Hepatocyte (in vitro differentiated cells): ENCODE results near the gene AGBL4. TPM values are rescaled to one million over a fixed set of nuclear protein-coding genes. Genes with fewer than 3 reads are reported as not detected.

Source experiments
- DNase-seq: peaks from one replicate; pipeline ENCODE4 v3.0.0-alpha.2; 2016; ENCODE audit warnings: low spot score
- H2AFZ ChIP-seq: fragments of 200-600 bp; sonication (generic); 2 replicates; pipeline ENCODE4 v1.6.0; 2016; ENCODE audit warnings: antibody characterized with exemption, mild to moderate bottlenecking
- H3K27ac ChIP-seq: fragments of 200-600 bp; sonication (generic); 2 replicates; pipeline ENCODE4 v1.5.1; 2016; ENCODE audit warnings: mild to moderate bottlenecking
- H3K27me3 ChIP-seq: fragments of 200-600 bp; sonication (generic); 2 replicates; pipeline ENCODE4 v1.6.1; 2016
- H3K36me3 ChIP-seq: fragments of 200-600 bp; sonication (generic); replicated peaks from 2 replicates; pipeline ENCODE4 v1.5.1; 2016; ENCODE audit warnings: low read depth; ENCODE audit not compliant: insufficient read depth
- H3K4me1 ChIP-seq: fragments of 200-600 bp; sonication (generic); 2 replicates; pipeline ENCODE4 v1.5.1; 2016; ENCODE audit warnings: mild to moderate bottlenecking, moderate library complexity; ENCODE audit not compliant: insufficient read depth
- H3K4me2 ChIP-seq: fragments of 200-600 bp; sonication (generic); 2 replicates; pipeline ENCODE4 v1.6.0; 2016
- H3K4me3 ChIP-seq: fragments of 200-600 bp; sonication (generic); 2 replicates; pipeline ENCODE4 v1.5.1; 2016; ENCODE audit warnings: mild to moderate bottlenecking
- H3K79me2 ChIP-seq: fragments of 200-600 bp; sonication (generic); 2 replicates; pipeline ENCODE4 v1.6.0; 2017; ENCODE audit warnings: mild to moderate bottlenecking
- H3K9me2 ChIP-seq: fragments of 200-600 bp; sonication (generic); replicated peaks from 2 replicates; pipeline ENCODE4 v1.6.0; 2017; ENCODE audit warnings: mild to moderate bottlenecking; ENCODE audit not compliant: insufficient read depth
- H3K9me3 ChIP-seq: fragments of 200-600 bp; sonication (generic); 2 replicates; pipeline ENCODE4 v1.5.1; 2016; ENCODE audit warnings: low read depth, mild to moderate bottlenecking
- H4K20me1 ChIP-seq: fragments of 200-600 bp; sonication (generic); 2 replicates; pipeline ENCODE4 v1.6.0; 2016; ENCODE audit warnings: mild to moderate bottlenecking; ENCODE audit not compliant: insufficient read depth, poor library complexity, severe bottlenecking
- EZH2 ChIP-seq: fragments of 200-600 bp; sonication (generic); IDR thresholded peaks from 2 replicates; pipeline ENCODE4 v1.6.1; 2016; ENCODE audit warnings: antibody characterized with exemption, mild to moderate bottlenecking, borderline replicate concordance
- EZH2phosphoT487 ChIP-seq: fragments of 200-600 bp; sonication (generic); IDR thresholded peaks from one replicate; pipeline ENCODE4 v1.6.1; 2018; ENCODE audit warnings: antibody characterized with exemption, mild to moderate bottlenecking, low read depth, moderate library complexity; ENCODE audit not compliant: unreplicated experiment, severe bottlenecking
- WGBS: methylation state at CpG from one replicate; pipeline ENCODE4 v1.1.6; 2016; ENCODE audit warnings: low lambda C conversion rate; ENCODE audit errors: missing lambda C conversion rate; 5-methylcytosine and 5-hydroxymethylcytosine counted together
- polyA plus RNA-seq: library from polyadenylated mRNA; unstranded; fragments of >200 nt; fragmentation: Nextera tagmentation; extraction: Ambion mirVana; gene quantifications from 2 replicates; pipeline ENCODE4 v1.2.1, GENCODE V29; 2016
- total RNA-seq: library from RNA; depleted of rRNA; stranded (reverse); fragments of >200 nt; gene quantifications from 2 replicates; pipeline ENCODE4 v1.2.3, GENCODE V29; 2014
- TF ChIP-seq, protein P1 (sequence below): fragments of 200-600 bp; sonication (generic); IDR thresholded peaks from 2 replicates; pipeline ENCODE4 v1.5.1; 2016; ENCODE audit warnings: antibody characterized with exemption, mild to moderate bottlenecking; ENCODE audit not compliant: poor library complexity

The AGBL4 gene
- total and polyA plus RNA-seq, 2 experiments from 2014 or later = 0.50 to 0.73 TPM

DNA sequence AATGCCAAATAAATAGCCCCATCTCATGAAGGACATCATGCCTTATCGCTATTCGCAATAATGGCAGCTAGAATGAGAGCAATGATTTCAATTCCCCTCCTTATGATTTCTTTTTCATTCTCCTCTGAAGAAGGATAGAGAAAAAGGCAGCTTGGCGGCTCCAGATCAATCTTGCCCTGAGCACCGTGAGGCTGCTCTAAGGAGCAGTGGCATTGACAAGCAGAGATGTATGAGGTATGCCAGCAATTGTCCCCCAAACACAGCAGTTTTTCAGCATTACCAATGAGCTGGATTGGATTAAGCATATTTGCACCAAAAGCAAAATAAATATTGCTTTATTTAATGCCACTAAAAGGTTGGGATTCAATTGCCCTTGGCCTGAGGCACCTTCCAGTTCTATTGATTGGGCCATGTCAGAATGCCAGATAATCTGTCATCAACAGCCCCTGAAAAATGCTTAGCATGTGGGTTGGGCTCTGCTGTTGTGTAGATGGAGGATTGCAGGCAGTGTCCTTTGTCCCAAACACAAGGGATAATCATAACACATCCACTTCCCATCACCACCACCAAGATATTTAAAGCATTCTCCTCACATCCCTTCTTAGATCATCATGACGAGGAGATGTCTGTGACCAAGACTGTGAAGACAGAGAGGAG, 1382.8 kb downstream of the AGBL4 start:
- H3K9me3 ChIP-seq = no peaks in the 10 kb centered on the region
- no peaks in the 10 kb centered on the region for H3K36me3 ChIP-seq
- H3K4me1 ChIP-seq = no peaks in the 10 kb centered on the region
- no peaks in the 10 kb centered on the region for H3K9me2 ChIP-seq
- H3K4me2 ChIP-seq = no peak overlapping the region
- no peak overlapping the region for H3K4me3 ChIP-seq
- H3K27me3 ChIP-seq = peaks cover 19% of the 10 kb centered on the region
- no peaks in the 10 kb centered on the region for H4K20me1 ChIP-seq
- TF ChIP-seq EZH2 = no peak
- TF ChIP-seq, protein P1, sequence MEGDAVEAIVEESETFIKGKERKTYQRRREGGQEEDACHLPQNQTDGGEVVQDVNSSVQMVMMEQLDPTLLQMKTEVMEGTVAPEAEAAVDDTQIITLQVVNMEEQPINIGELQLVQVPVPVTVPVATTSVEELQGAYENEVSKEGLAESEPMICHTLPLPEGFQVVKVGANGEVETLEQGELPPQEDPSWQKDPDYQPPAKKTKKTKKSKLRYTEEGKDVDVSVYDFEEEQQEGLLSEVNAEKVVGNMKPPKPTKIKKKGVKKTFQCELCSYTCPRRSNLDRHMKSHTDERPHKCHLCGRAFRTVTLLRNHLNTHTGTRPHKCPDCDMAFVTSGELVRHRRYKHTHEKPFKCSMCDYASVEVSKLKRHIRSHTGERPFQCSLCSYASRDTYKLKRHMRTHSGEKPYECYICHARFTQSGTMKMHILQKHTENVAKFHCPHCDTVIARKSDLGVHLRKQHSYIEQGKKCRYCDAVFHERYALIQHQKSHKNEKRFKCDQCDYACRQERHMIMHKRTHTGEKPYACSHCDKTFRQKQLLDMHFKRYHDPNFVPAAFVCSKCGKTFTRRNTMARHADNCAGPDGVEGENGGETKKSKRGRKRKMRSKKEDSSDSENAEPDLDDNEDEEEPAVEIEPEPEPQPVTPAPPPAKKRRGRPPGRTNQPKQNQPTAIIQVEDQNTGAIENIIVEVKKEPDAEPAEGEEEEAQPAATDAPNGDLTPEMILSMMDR = no peak
- TF ChIP-seq EZH2phosphoT487 = no peak
- no peaks in the 10 kb centered on the region for H3K79me2 ChIP-seq
- H2AFZ ChIP-seq = no peak overlapping the region
- WGBS = 86% methylated on average over 5 of the region's 5 CpGs
- no peak overlapping the region for H3K27ac ChIP-seq
- DNase-seq = no peak

DNA sequence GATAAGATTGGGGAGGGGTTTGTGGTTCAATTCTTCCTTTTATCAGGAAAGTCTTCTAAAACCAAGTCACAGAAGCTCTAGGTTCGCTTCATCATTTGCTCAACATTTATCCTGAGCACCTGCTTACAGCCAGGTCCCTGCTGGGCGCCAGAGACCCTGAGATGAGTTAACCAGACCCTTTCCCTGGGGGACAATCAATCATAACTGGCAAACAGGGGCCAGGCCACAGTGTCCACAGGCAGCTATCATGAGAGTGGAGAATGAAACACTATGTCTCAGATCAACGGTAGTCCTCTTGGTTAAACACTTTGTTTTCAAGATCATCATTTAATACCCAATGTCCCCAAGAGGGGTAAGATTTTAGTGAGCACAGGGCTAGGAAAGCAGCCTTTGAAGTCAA, 1393.9 kb downstream of the AGBL4 start:
- Histone ChIP-seq H3K9me3 (no peaks in the 10 kb centered on the region), H3K27ac (no peak overlapping the region), H3K4me2 (no peak overlapping the region), H3K9me2 (no peaks in the 10 kb centered on the region), H3K79me2 (no peaks in the 10 kb centered on the region), H3K27me3 (peaks cover 3% of the 10 kb centered on the region), H2AFZ (no peak overlapping the region), H3K4me1 (no peaks in the 10 kb centered on the region), H3K36me3 (no peaks in the 10 kb centered on the region), H4K20me1 (no peaks in the 10 kb centered on the region), H3K4me3 (no peak overlapping the region)
- 88% methylated on average over 3 of the region's 3 CpGs for WGBS
- no peak for DNase-seq
- TF ChIP-seq, protein P1 = no peak
- TF ChIP-seq EZH2phosphoT487 = no peak
- no peak for TF ChIP-seq EZH2

DNA sequence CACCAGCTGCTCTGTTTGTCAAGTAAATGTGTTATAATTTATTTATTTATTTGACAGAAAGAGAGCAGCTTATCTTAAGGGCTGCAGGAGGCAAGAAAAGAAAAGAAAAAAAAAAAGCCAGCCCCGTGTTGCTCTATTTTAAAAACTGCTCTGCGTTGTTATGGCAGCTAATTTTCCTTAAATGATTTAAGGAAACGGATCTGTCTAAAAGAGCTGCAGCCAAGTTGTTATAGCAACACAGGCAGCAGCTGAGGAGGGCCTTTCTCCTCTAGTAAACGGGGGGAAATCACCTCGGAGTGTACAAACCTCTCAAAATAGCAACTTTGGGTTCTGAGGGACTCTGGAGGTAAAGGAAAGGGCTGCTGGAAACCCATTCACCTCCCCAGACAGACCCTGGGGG, 1396.3 kb downstream of the AGBL4 start:
- Histone ChIP-seq H3K4me3 (no peak overlapping the region), H3K9me3 (no peaks in the 10 kb centered on the region), H3K27ac (no peak overlapping the region), H3K9me2 (no peaks in the 10 kb centered on the region), H3K27me3 (peaks cover 8% of the 10 kb centered on the region), H3K79me2 (no peaks in the 10 kb centered on the region), H2AFZ (no peak overlapping the region), H3K36me3 (no peaks in the 10 kb centered on the region), H3K4me2 (no peak overlapping the region), H3K4me1 (no peaks in the 10 kb centered on the region), H4K20me1 (no peaks in the 10 kb centered on the region)
- no peak for DNase-seq
- 59% methylated on average over 5 of the region's 5 CpGs for WGBS
- TF ChIP-seq, protein P1 = no peak
- TF ChIP-seq EZH2phosphoT487 (no peak), EZH2 (no peak)

DNA sequence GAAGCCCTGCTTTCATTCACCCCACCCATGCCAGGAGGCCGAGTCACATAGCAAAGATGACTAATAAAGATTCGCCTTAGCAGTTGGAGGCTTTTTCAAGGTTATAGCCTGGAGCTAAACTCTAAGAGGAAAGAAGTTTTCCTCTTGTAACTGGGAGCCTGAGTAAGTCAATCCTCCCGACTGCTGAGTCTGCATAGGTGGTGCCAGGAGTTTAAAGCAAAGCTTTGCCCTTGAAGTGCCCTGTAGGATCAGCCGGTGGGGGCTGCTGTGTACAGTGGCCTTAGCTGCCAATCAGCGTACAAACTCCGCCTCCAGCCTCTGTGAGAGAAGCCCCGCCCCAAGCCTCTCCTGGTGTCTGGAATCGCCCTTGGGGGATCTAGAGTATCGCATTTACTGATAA, 1404.2 kb downstream of the AGBL4 start:
- 29% methylated on average over 9 of the region's 9 CpGs for WGBS
- Histone ChIP-seq H3K9me2 (no peaks in the 10 kb centered on the region), H2AFZ (no peak overlapping the region), H3K4me2 (peak overlapping the region; percentile 46), H3K27ac (no peak overlapping the region), H3K4me3 (no peak overlapping the region), H3K79me2 (no peaks in the 10 kb centered on the region), H3K27me3 (peaks cover 5% of the 10 kb centered on the region), H3K36me3 (no peaks in the 10 kb centered on the region), H3K4me1 (no peaks in the 10 kb centered on the region), H4K20me1 (no peaks in the 10 kb centered on the region), H3K9me3 (no peaks in the 10 kb centered on the region)
- no peak for TF ChIP-seq EZH2
- TF ChIP-seq EZH2phosphoT487 = no peak
- TF ChIP-seq, protein P1 = no peak
- peak; percentile 43 for DNase-seq
